NCI-H1436 treated with DMSO at 0.1 percent for 48 hours (cell line): ENCODE data around the gene CLTCL1.
"Not testable (repeated sequence)": the region's sequence is repeated elsewhere in the genome, so short reads cannot be mapped to it uniquely, and the experiment has no call there.

ENCODE experiments used
- DNase-seq: peaks from one replicate; lab custom pipeline; 2025; lab: John Stamatoyannopoulos, UW

CLTCL1 gene

DNA sequence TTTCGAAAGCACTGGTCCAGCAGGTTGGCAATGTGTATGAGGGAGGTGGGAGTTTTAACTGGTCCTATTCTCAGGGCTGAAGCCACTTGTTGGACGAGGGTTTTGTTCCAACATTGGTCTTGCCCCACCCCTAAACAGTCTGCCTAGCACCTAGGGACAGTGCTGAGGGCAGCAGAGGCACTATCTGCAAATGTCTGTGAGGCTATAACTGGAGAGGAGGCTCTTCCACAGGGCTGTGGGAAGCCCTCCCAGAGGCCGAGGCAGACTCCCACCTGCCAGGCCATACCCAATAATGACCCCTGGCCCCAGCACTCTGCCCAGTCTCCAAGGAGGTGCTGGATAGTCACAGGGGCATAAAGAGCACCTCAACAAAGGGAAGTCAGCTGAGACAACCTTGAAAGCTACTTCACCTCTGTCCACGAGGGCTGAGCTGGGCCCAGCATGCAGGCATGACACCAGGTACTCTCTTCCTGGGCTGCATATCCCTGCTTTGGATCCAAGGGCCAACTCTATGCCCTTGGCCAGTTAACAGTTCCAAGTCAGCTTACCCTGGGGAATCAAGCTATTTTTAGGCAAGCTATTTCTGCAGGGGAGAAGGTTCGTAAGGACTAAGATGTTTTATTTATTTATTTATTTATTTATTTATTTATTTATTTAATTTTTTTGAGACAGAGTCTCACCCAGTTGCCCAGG lies 72.8 kb downstream of the CLTCL1 start:
- no peak for DNase-seq

DNA sequence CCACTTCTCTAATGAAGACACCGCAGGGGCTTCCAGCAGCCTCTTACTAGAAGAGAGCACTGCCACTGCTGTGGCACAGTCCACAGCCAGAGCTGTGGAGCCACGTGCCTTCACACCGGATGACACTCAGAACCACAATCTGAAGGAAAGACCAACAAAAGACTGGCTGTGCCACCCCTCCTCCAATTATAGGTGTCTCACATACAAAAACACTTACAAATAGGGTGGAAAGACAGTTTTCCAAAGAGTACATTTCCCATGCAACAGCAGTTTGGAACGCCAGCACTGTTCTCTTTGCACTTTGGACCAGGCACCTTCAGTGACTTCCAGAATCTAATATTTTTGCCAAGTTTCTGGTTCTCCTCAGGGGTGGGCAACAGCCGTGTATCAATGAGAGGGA lies 74.9 kb downstream of the CLTCL1 start:
- DNase-seq = no peak

DNA sequence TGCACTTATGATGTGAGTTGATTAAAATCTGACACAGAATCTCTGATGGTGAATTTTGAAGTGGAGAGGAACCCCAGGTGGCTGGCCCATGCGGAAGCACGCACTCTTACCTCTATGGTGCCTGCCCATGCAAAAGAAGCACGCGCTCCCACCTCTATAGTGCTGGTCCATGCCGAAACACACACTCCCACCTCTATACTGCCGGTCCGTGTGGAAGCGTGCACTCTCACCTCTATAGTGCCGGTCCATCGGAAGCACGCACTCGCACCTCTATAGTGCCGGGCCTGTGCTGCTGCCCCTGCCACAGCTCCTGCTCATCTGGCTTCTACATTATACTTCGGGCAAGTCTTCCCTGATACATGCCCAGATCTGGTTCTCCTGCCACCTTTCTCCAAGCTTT lies 76.2 kb downstream of the CLTCL1 start:
- DNase-seq = no peak

DNA sequence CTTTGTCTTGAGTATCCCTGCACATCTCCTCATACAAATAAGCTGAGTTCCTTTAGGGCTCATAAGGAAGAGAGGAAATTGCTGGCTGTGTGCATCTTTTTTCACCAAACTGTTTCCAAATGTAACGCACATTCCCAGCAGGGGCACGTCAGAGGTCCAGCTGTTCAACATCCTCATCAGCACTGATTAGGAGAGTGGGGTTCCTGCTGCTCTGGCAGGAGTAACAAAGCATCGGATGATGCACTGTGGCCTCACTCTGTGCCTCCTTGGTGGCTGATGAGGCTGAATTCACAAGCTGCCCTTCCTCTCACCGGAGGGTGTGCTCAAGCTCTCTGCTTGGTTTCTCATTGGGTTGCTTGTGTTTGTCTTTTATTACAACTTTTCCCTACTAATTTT lies 77.4 kb downstream of the CLTCL1 start:
- DNase-seq = no peak

DNA sequence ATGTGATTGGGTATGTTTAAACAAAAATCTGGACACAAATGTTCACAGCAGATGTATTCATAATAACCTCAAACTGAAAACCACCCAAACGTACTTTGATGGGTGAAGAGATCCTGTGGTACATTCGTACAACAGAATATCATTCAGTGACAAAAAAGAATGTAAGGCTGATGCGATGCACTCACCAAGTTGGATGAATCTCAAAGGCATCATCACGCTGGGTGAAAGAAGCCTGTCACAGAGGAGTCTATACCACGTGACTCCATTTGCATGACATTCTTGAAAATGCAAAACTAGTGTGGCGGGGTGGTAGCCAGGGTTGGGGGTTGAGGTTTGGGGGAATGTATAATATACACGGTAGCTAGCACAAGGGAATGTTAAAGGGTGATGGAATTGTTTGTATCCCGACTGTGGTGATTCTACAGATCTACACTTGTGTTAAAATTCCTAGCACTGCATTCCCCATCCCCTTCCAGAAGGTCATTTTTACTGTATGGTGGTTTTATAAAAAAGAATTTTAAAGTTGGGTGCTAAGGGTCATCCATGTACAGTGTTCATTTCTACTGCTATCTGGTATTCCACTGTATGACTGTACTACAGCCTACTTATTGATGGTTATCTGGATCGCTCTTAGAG lies 78.0 kb downstream of the CLTCL1 start:
- DNase-seq = no peak

DNA sequence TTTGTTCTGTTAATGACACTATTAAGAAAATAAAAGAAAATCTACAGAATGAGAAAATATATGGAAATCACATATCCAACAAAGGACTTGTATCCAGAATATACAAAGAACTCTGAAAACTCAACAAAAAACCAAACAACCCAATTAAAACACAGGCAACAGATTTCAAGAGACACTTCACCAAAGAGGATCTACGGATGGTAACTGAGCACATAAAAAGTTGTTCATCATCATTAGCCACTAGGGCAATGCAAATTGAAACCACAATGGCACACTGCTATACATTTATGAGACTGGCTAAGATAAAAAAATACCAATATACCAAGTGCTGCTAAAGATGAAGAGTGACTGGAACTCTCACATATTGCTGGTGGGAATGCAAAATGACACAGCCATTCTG lies 78.5 kb downstream of the CLTCL1 start:
- no peak for DNase-seq

DNA sequence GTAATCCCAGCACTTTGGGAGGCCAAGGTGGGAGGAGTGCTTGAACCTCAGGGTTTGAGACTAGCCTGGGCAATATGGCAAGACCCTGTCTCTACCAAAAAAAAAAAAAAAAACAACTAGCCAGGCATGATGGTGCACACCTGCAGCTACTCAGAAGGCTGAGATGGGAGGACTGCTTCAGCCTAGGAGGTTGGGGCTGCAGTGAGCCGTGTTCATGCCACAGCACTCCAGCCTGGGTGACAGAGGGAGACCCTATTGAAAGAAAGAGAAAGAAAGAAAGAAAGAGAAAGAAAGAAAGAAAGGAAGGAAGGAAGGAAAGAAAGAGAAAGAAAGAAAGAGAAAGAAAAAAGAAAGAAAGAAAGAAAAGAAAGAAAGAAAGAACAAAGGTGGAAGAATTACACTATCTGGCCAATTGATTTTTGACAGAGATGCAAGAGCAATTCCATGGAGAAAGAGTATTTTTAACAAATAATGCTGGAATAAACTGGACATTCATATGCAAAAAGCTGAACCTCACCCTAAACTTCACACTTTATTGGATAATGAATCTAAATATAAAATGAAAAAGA lies 79.1 kb downstream of the CLTCL1 start:
- DNase-seq = no peak

DNA sequence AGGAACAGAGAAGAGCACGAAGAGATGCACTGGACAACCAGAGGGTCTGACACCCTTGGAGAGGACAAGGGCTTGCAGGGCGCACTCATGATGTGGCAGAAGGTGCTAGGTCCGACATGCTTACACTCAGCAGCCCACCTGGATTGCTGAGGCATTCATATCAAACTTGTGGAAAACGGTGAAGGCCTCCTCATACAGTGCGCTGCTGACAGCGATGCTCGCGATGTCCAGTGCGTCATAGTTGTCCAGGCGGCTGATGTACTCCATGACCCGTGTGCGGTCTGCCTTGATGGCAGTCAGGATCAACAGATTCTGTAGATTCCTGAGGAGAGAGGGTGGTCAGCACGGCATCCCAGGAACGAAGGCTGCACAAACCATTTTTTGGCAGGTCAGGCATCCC lies 81.3 kb downstream of the CLTCL1 start:
- DNase-seq = no peak

DNA sequence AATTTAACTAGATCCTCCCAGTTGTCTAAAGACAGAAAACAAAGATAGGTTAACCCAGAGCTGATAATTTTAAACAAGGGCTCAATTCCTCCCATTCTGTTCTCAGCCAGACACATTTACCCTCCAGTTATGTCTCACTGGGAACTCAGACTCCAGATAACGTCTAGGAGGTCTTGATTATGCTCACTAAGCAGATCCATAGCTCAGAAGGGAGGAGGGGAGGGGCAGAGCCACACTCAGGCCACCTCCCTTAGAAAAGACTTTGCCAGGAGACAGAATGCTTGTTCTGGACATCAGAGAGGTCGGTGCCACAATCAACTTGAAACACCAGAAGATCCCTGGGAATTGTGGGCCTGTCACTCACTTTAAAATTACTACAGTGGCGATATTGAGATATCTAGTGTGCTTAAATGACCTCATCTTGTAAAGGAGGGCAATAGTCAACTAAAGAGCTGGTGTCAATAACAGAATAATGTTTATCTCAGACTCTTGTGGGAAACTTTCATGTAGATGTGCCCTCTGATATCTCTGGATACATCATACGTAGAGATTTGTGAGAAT lies 83.2 kb downstream of the CLTCL1 start:
- DNase-seq = no peak

DNA sequence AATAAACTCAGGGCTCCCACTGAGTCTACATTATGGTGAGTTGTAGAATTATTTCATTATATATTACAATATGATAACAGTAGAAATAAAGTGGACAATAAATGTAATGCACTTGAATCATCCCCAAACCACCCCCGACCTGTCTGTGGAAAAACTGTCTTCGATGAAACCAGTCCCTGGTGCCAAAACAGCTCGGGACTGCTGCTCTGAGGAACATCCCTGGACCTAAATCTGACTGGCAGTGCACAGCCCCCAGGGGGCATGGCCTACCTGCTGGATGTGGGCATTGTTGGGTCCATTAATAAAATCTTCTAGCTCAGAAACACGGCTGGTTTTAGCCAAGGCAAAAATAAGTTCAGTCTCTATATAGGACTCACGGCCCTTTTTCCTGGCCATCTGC lies 83.6 kb downstream of the CLTCL1 start:
- DNase-seq = no peak

DNA sequence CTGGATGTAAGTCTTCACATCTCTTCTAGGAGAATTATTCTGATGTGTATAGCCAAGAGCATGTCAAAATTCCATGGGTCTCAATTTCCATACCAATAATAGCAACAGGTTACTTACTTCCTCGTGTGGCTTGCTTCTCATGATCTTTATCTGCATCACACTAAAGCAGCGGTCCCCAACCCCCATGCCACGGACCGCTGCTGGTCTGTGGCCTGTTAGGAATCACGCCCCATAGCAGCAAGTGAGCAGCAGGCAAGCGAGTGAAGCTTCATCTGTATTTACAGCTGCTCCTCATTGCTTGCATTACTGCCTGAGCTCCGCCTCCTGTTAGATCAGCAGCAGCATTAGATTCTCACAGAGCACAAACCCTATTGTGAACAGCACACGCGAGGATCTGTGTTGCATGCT lies 84.1 kb downstream of the CLTCL1 start:
- DNase-seq = no peak

DNA sequence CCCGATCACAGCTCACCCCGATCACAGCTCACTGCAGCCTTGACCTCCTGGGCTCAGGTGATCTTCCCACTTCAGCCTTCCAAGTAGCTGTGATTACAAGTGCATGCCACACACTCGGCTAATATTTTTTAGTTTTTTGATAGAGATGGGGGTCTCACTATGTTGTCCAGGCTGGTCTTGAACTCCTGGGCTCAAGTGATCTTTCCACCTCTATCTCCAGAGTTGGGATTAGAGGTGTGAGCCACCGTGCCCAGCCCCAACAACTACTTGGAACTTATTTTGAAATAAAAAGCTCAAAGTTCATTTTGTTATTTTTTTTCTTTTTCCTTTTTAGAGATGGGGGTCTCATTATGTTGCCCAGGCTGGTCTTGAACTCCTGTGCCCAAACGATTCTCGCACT lies 85.2 kb downstream of the CLTCL1 start:
- no peak for DNase-seq

DNA sequence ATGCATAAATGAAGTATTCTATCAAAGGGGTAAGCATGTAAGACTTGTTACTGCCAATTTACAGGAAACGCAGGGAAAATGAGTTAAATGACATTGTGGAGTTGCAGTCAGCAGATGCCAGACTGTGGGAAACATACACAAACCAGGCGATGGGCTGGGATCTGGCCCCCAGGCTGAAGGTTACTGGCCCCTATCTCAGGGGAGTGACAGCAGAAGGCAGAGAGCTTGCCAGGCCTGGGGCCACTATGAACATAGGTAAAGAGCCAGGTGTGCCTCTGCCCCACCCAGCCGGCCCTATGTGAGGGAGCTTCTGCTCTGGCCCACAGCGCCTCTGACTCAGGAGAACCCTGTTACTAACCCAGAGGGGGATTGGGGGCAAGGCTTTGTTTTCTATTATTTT lies 86.9 kb downstream of the CLTCL1 start:
- DNase-seq = no peak

DNA sequence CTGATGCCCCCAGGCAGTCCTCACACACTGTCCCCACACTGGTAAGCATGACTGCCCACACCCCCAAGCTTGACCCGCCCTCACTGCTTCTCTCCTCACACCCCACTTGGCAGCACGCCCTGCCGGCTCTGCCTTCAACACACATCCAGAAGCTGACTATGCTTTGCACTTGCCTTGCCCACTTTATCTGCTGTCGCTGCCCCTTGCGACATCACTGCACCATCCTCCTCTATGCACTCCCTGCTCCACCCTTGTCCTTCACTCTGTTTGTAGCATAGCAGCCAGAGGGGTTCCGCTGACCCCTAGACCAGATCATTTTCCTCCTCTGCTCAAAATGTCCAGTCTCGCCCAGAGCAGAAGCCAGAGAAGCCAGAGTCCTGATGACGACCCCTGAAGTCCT lies 87.7 kb downstream of the CLTCL1 start:
- DNase-seq = no peak

DNA sequence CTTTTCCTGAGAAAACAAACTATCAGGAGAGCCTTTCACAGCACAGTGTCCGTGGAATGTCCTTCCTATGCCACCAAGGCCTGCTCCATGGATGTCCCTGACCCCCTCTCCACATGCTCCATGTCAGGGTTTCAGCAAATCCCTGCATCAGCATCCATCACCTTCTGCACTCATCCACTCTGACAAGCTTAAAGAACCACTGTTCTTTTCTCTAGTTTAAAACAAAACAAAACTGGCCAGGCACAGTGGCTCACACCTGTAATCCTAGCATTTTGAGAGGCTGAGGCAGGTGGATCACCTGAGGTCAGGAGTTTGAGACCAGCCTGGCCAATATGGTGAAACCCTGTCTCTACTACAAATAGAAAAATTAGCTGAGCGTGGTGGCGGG lies 88.7 kb downstream of the CLTCL1 start:
- not testable (repeated sequence) for DNase-seq

DNA sequence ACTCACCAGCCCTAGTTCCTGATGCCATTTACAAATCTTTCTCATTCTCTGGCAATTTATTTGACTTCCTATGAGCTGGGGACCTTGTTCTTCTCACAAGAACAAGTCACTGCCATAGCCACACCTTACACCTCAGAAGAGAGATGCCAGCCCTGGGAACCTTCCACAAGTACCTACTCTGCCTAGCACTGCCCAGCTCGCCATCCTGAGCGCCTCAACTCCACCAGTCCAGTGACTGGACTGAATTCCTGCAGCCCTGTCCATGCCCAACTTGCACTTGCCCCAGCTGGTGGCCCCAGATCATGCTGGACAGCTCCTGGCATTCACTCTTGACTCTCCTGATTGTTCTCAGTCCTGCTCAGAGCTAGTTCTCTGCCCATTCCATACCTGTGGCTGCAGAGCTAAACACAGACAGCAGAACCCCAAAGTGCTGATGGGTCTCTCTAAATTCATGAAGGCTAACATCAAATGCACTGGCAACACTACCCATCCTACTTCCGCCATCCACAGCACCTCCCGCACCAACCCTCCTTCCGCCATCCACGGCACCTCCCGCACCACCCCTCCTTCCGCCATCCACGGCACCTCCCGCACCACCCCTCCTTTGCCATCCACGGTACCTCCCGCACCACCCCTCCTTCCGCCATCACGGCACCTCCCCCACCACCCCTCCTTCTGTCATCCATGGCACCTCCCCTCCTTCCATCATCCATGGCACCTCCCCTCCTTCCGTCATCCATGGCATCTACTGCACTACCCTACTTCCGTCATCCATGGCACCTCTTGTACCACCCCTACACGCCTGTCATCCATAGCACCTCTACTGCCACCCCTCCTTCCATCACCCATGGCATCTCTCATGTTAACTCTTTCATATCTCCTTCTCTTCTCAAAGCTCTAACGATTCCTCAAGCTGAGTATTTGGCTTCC lies 89.4 kb downstream of the CLTCL1 start:
- DNase-seq = no peak

DNA sequence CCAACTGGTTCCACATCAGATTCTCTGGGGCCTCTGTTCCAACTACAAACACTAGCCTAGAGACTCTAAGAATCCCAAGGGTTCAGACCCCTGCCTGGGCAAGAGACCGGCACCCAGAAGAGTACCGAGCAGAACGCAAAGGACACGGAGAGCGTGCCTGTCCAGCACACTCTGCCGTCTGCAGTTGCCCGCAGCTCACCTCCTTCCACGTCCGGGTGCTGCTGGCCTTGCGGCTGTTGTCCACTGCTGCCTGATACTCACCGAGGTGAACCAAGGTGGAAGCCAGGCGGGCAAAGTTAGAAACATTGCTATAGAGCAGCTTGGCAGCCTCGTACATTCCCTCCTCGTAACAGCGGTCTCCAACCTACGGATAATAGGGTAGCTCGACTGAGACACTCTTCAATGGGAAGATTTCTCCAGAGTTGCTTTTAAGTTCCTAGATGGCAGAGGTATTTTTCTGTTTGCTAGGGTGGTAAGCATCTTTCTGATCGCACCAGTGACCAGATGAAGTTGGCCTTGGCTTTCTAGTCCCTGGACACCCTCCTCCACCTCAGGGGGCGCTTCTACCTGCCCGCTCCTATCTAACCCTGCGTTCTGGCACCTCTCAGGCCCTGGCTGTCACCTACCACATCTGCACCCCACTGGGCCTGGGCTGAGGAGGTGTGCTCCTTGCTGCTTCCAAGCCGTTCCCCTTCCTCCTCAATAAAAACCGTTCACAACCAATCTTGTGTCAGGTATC lies 90.2 kb downstream of the CLTCL1 start:
- DNase-seq = no peak

DNA sequence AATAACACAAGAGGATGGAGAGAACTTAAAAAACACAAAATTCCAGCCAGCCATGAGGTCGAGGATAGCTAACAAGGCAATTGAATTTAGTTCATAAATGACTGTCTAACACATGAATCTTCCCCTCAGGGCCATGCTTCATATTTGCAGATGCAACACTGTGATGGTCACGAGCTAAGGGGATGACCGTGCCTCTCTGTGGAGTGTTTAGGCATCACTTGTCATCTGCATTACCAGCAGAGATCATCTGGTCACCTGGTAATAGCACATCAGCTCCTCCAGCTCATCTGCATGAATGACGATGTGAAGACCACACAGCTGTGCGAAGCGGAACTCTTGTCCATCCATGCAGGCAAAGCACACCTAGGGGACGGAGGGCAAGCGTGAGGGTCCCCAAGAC lies 92.0 kb downstream of the CLTCL1 start:
- DNase-seq = no peak

DNA sequence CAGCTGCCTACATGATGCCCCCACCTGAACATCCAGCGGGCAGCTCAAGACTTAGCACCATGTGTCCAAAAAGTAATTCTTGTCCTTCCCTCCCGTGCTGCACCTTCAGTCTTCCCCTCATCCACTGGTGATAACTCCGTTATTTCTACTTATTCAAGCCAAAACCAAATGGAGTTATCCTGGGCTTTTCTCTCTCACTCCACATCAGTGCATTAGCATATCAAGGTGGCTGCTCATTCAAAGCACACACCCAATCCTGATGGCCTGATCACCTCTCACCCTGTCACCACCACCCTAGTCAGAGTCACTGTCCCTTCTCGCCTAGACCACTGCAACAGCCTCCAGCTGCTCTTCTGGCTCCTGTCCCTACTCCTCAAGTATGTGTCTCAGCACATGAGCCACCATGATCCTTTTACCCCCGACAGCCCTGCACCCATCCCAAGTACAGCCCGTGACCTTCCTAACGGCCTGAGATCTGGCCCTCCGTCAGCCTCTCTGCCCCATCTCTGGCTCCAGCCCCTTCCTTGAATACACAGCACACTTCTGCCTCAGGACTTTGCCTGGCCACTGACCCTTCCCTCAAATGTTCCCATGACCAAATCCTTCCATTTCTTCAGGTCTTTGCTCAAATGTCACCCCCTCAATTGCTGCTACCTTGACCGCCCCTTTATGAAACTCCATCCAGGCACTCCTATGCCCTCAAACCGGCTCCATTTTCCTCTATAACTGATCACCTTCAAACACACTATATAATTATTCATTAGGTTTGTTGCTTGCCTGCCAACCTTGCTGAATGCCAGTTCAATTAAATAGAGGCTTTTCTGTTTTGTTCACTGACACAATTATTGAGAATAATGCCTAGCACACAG lies 93.3 kb downstream of the CLTCL1 start:
- DNase-seq = no peak

DNA sequence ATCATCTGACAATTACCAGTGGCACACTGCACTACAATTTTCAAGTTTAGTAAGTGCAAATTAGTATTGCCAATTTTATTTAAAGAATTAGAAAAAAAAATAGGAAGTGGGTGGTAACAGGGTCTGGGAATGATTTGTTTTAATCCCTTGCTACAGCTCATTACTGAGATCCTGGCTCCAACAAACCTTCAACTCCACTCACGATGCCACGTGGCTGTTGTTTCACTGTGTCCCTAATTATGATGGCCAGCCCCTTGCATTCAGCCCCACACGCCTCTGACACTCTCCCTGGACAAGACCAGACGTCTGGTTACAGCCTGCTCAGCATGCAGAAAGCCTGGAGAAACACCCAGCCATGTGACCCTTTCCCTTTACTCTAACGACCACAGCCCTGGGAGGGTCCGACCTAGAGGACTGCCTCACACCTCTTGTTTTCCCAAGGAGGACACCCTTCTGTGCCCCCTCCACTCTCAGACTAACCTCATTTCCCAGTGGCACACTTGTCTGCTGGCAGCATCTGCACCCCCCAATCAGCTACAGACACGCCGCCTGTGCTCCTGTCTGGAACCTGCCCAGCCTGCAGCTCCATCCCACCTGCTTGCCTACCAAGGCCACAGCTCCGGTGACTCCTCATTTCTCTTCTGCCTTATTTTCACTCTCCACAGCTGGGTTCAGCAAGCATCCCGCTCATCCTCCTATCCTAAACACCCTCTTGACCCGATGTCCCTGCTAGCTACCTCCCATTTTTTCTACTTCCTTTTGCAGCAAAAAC lies 94.5 kb downstream of the CLTCL1 start:
- DNase-seq = no peak
